Osteocyte (in vitro differentiated cells): ENCODE data around the gene RAP1GAP2. TPM values are rescaled to one million over a fixed set of nuclear protein-coding genes. Genes with fewer than 3 reads are reported as not detected.
A peak's percentile ranks its signal among the peaks of the same experiment; 100 is the strongest.

Source experiments
- DNase-seq: peaks from one replicate; pipeline ENCODE4 v3.0.0; 2021; ENCODE audit warnings: mixed read lengths; ENCODE audit not compliant: unreplicated experiment; ENCODE audit errors: extremely low spot score
- H3K27ac Mint-ChIP-seq: one replicate; pipeline ENCODE4 v1.8.0; 2021; ENCODE audit warnings: mild to moderate bottlenecking, mixed read lengths; ENCODE audit not compliant: unreplicated experiment
- H3K27me3 Mint-ChIP-seq: one replicate; pipeline ENCODE4 v1.8.0; 2021; ENCODE audit warnings: mixed read lengths; ENCODE audit not compliant: unreplicated experiment
- H3K36me3 Mint-ChIP-seq: one replicate; pipeline ENCODE4 v1.8.0; 2021; ENCODE audit warnings: mixed read lengths; ENCODE audit not compliant: unreplicated experiment
- H3K4me1 Mint-ChIP-seq: one replicate; pipeline ENCODE4 v1.8.0; 2021; ENCODE audit warnings: mixed read lengths; ENCODE audit not compliant: unreplicated experiment
- H3K4me3 Mint-ChIP-seq: one replicate; pipeline ENCODE4 v1.8.0; 2021; ENCODE audit warnings: mild to moderate bottlenecking, moderate library complexity, mixed read lengths; ENCODE audit not compliant: unreplicated experiment
- H3K9me3 Mint-ChIP-seq: one replicate; pipeline ENCODE4 v1.8.0; 2021; ENCODE audit warnings: mixed read lengths; ENCODE audit not compliant: unreplicated experiment
- total RNA-seq: library from RNA; stranded (reverse); gene quantifications from 2 replicates; pipeline ENCODE4 v1.2.1, GENCODE V29; 2021
- TF ChIP-seq, protein P1 (sequence below): fragments of 200-600 bp; sonication (generic); IDR thresholded peaks from 2 replicates; pipeline ENCODE4 v1.5.0; 2021; ENCODE audit warnings: antibody characterized with exemption, mild to moderate bottlenecking, moderate library complexity

The RAP1GAP2 gene
- total RNA-seq, 1 donor from 2014 or later, result 6.3 TPM

DNA sequence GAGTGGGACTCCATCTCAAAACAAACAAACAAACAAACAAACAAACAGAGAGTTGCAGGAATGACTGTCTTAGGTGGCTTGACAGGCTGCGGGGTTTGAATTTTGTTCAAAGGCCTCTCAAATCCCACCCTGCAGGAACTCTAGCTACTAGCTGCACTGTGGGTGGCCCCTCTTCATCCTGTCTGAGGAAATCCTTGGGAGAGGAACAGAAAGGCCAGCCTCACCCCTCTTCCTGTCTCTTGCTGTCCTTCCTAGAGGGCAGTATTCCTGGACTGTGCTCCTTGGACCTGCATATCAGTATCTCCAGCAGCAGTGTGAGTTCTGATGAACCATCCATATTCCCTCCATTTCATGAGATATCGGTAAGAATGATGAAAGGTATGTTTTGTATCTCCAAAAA, 44.7 kb upstream of the RAP1GAP2 start:
- no peaks in the 10 kb centered on the region for H3K9me3 Mint-ChIP-seq
- H3K4me1 Mint-ChIP-seq, result peaks cover 4% of the 10 kb centered on the region
- H3K36me3 Mint-ChIP-seq, result no peaks in the 10 kb centered on the region
- TF ChIP-seq, protein P1, sequence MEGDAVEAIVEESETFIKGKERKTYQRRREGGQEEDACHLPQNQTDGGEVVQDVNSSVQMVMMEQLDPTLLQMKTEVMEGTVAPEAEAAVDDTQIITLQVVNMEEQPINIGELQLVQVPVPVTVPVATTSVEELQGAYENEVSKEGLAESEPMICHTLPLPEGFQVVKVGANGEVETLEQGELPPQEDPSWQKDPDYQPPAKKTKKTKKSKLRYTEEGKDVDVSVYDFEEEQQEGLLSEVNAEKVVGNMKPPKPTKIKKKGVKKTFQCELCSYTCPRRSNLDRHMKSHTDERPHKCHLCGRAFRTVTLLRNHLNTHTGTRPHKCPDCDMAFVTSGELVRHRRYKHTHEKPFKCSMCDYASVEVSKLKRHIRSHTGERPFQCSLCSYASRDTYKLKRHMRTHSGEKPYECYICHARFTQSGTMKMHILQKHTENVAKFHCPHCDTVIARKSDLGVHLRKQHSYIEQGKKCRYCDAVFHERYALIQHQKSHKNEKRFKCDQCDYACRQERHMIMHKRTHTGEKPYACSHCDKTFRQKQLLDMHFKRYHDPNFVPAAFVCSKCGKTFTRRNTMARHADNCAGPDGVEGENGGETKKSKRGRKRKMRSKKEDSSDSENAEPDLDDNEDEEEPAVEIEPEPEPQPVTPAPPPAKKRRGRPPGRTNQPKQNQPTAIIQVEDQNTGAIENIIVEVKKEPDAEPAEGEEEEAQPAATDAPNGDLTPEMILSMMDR, result no peak
- H3K27ac Mint-ChIP-seq, result no peak overlapping the region
- peaks cover 43% of the 10 kb centered on the region for H3K27me3 Mint-ChIP-seq
- no peak for DNase-seq
- no peak overlapping the region for H3K4me3 Mint-ChIP-seq

GRCh38 chr17:2755891-2756724, 40.1 kb upstream of the RAP1GAP2 start:
- Mint-ChIP-seq H3K27me3 (peaks cover 50% of the 10 kb centered on the region), H3K36me3 (no peaks in the 10 kb centered on the region), H3K4me1 (peaks cover 4% of the 10 kb centered on the region), H3K4me3 (peak overlapping the region; percentile 54), H3K9me3 (no peaks in the 10 kb centered on the region), H3K27ac (no peak overlapping the region)
- no peak for DNase-seq
- TF ChIP-seq, protein P1, result no peak

DNA sequence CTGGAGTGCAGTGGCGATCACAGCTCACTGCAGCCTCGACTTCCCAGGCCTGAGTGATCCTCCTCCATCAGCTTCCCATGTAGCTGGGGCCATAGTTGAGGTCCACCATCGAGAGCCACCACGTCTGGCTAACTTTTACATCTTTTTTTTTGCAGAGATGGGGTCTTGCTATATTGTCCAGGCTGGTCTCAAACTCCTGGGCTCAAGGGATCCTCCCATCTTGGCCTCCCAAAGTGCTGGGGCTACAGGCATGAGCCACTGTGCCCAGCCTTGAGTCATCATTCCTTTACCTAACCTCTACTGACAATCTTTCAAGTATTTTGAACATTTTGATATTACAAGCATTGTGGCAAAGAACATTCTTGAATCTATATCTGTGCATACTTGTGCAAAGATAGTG, 37.4 kb upstream of the RAP1GAP2 start:
- no peaks in the 10 kb centered on the region for H3K9me3 Mint-ChIP-seq
- no peak overlapping the region for H3K27ac Mint-ChIP-seq
- DNase-seq, result no peak
- H3K4me3 Mint-ChIP-seq, result no peak overlapping the region
- H3K4me1 Mint-ChIP-seq, result peaks cover 4% of the 10 kb centered on the region
- H3K27me3 Mint-ChIP-seq, result peaks cover 49% of the 10 kb centered on the region
- TF ChIP-seq, protein P1, result no peak
- H3K36me3 Mint-ChIP-seq, result no peaks in the 10 kb centered on the region

- TF ChIP-seq, protein P1, result no peak
- no peak for DNase-seq
- Mint-ChIP-seq H3K27me3 (peaks cover 23% of the 10 kb centered on the region), H3K4me1 (no peaks in the 10 kb centered on the region), H3K36me3 (no peaks in the 10 kb centered on the region), H3K27ac (no peak overlapping the region), H3K4me3 (no peak overlapping the region), H3K9me3 (no peaks in the 10 kb centered on the region)
These were observed 26.1 kb upstream of the RAP1GAP2 start for GRCh38 chr17:2770129-2770528.

DNA sequence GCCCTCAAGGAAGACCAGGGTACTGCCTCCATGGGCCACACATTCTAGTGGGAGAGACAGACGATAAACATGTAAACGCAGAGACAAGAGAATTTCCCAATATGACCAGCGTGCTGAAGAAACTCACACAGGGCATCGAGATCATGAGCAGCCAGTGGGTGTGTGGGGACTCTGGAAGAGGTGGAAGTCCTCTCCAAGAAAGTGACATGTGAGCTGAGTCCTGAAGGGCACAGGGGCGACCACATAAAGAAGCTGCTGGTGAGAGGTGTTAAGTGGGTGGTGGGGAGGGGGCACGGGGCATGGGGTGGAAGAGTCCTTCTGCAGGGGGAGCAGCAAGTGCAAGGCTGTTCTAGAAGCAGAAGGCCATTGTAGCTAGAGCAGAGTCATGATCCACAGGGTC, 21.0 kb upstream of the RAP1GAP2 start:
- Mint-ChIP-seq H3K27me3 (peaks cover 49% of the 10 kb centered on the region), H3K4me1 (peaks cover 4% of the 10 kb centered on the region)
- TF ChIP-seq, protein P1, result no peak

More for the DNA sequence above, 21.0 kb upstream of the RAP1GAP2 start:
- DNase-seq, result no peak
- no peaks in the 10 kb centered on the region for H3K9me3 Mint-ChIP-seq
- no peaks in the 10 kb centered on the region for H3K36me3 Mint-ChIP-seq
- no peak overlapping the region for H3K27ac Mint-ChIP-seq
- no peak overlapping the region for H3K4me3 Mint-ChIP-seq
